HCT116 (cell line): ENCODE data around the gene TBATA. TPM values are rescaled to one million over a fixed set of nuclear protein-coding genes. Genes with fewer than 3 reads are reported as not detected.

Experiments used
- ATAC-seq: fragments of 200-7000 bp; cut with Tn5 transposase; 2 replicates; pipeline ENCODE4 v1.9.1; 2020; ENCODE audit warnings: mild to moderate bottlenecking, moderate library complexity
- BruUV-seq: library from RNA; stranded (reverse); fragments of 400-500 nt; replicated peaks from 2 replicates; lab custom pipeline; 2021; lab: Mats Ljungman, UMichigan
- CTCF ChIA-PET: fragments of 300-600 bp; sonication (Branson Sonifier 250); formaldehyde crosslinking; loops from one replicate; lab custom pipeline; 2021; ENCODE audit warnings: antibody characterized with exemption; lab: Charles Lee
- POLR2A ChIA-PET: fragments of 300-600, 350-600 bp; sonication (Branson Sonifier 250); formaldehyde crosslinking; loops from one replicate; lab custom pipeline; 2021; ENCODE audit warnings: antibody characterized with exemption; lab: Charles Lee
- RAD21 ChIA-PET, 2 experiments: fragments of 300-600 bp; sonication (Branson Sonifier 250); formaldehyde crosslinking; loops; one replicate each; lab custom pipeline; 2023; ENCODE audit warnings: low total read pairs in 2 of 2; ENCODE audit not compliant: uncharacterized antibody in 2 of 2, unreplicated experiment in 2 of 2, low non-redundant PET in 1 of 2; lab: Charles Lee
- DNase-seq: peaks from one replicate; pipeline ENCODE4 v3.0.0-alpha.2; 2010; ENCODE audit warnings: low read depth, low spot score
- H2AFZ ChIP-seq: fragments of 200-600 bp; shearing (Covaris generic), sonication (generic); 2 replicates; pipeline ENCODE4 v1.6.1; 2017; ENCODE audit warnings: low read depth, mixed run types, mixed read lengths, antibody characterized with exemption, low read length; ENCODE audit not compliant: poor library complexity, severe bottlenecking
- H3K27ac ChIP-seq: 2 replicates; pipeline ENCODE4 v1.5.1; 2012; ENCODE audit warnings: low read depth, low read length
- H3K27me3 ChIP-seq: fragments of 200-600 bp; sonication (generic); 2 replicates; pipeline ENCODE4 v1.6.1; 2016; ENCODE audit warnings: mixed run types, low read length, mixed read lengths; ENCODE audit not compliant: insufficient read depth
- H3K36me3 ChIP-seq, 2 experiments: fragments of 200-500 bp in 1 of 2; fragments of 200-600 bp in 1 of 2; sonication (Bioruptor generic) in 1 of 2; sonication (generic) in 1 of 2; 2 replicates each; pipeline versions ENCODE4 v1.5.1 to v1.6.1; 2014 to 2016; ENCODE audit warnings: low read length in 2 of 2, inconsistent platforms in 1 of 2, mixed read lengths in 1 of 2, mixed run types in 1 of 2; ENCODE audit not compliant: insufficient read depth in 2 of 2, control insufficient read depth in 1 of 2
- H3K4me1 ChIP-seq, 2 experiments: fragments of 200-600 bp in 1 of 2; sonication (generic) in 1 of 2; 2 replicates each; pipeline versions ENCODE4 v1.5.1 to v1.6.1; 2012 to 2017; ENCODE audit warnings: low read length in 2 of 2, inconsistent platforms in 1 of 2, mild to moderate bottlenecking in 1 of 2, mixed read lengths in 1 of 2, mixed run types in 1 of 2, moderate library complexity in 1 of 2; ENCODE audit not compliant: insufficient read depth in 2 of 2, control insufficient read depth in 1 of 2
- H3K4me2 ChIP-seq: fragments of 200-600 bp; sonication (generic); 2 replicates; pipeline ENCODE4 v1.6.1; 2017; ENCODE audit warnings: mixed run types, low read length, mixed read lengths
- H3K4me3 ChIP-seq, 2 experiments: fragments of 200-600 bp in 1 of 2; sonication (generic) in 1 of 2; replicated peaks in 1 of 2; 2 replicates each; pipeline ENCODE4 v1.5.1; 2011 to 2016; ENCODE audit warnings: low read length in 2 of 2, control low read depth in 1 of 2, low read depth in 1 of 2, mild to moderate bottlenecking in 1 of 2, mixed read lengths in 1 of 2, mixed run types in 1 of 2
- H3K79me2 ChIP-seq: fragments of 200-600 bp; sonication (generic); 2 replicates; pipeline ENCODE4 v1.6.1; 2017; ENCODE audit warnings: mild to moderate bottlenecking, mixed run types, low read length, moderate library complexity, mixed read lengths; ENCODE audit not compliant: insufficient read depth
- H3K9ac ChIP-seq: fragments of 200-600 bp; sonication (generic); 2 replicates; pipeline ENCODE4 v1.6.1; 2016; ENCODE audit warnings: low read length, mixed read lengths
- H3K9me2 ChIP-seq: fragments of 200-600 bp; sonication (generic), shearing (Covaris generic); 2 replicates; pipeline ENCODE4 v1.6.1; 2017; ENCODE audit warnings: mixed run types, mild to moderate bottlenecking, moderate library complexity; ENCODE audit not compliant: insufficient read depth
- H3K9me3 ChIP-seq, 2 experiments: fragments of 200-500 bp in 1 of 2; fragments of 200-600 bp in 1 of 2; sonication (Bioruptor generic) in 1 of 2; sonication (generic) in 1 of 2; 2 replicates each; pipeline ENCODE4 v1.6.1; 2014 to 2017; ENCODE audit warnings: low read length in 2 of 2, mixed read lengths in 2 of 2, inconsistent platforms in 1 of 2, low read depth in 1 of 2, mild to moderate bottlenecking in 1 of 2, mixed run types in 1 of 2, moderate library complexity in 1 of 2; ENCODE audit not compliant: control insufficient read depth in 1 of 2, insufficient read depth in 1 of 2
- H4K20me1 ChIP-seq: fragments of 200-600 bp; sonication (generic), shearing (Covaris generic); 2 replicates; pipeline ENCODE4 v1.6.1; 2017; ENCODE audit warnings: mixed run types, mild to moderate bottlenecking, moderate library complexity; ENCODE audit not compliant: insufficient read depth
- CBX3 ChIP-seq: IDR thresholded peaks from 2 replicates; pipeline ENCODE4 v1.6.1; 2012; ENCODE audit warnings: low read depth
- CEBPB ChIP-seq: IDR thresholded peaks from 2 replicates; pipeline ENCODE4 v1.6.1; 2012; ENCODE audit warnings: low read depth
- EGR1 ChIP-seq: IDR thresholded peaks from 2 replicates; pipeline ENCODE4 v1.6.1; 2012; ENCODE audit warnings: low read depth
- ELF1 ChIP-seq: IDR thresholded peaks from 2 replicates; pipeline ENCODE4 v1.6.1; 2012; ENCODE audit warnings: low read depth, borderline replicate concordance
- EZH2 ChIP-seq: fragments of 200-600 bp; sonication (generic); IDR thresholded peaks from 2 replicates; pipeline ENCODE4 v1.6.1; 2017; ENCODE audit warnings: antibody characterized with exemption, mixed run types
- EZH2phosphoT487 ChIP-seq: fragments of 200-600 bp; IDR thresholded peaks from 2 replicates; pipeline ENCODE4 v1.6.1; 2018; ENCODE audit warnings: antibody characterized with exemption, borderline replicate concordance
- FOSL1 ChIP-seq: IDR thresholded peaks from 2 replicates; pipeline ENCODE4 v1.6.1; 2012; ENCODE audit warnings: low read depth
- JUND ChIP-seq: IDR thresholded peaks from 2 replicates; pipeline ENCODE4 v1.6.1; 2012
- POLR2A ChIP-seq: IDR thresholded peaks from 2 replicates; pipeline ENCODE4 v1.7.0; 2011; ENCODE audit warnings: borderline replicate concordance; ENCODE audit not compliant: insufficient read depth, insufficient read length; ENCODE audit errors: extremely low read depth
- POLR2AphosphoS5 ChIP-seq: IDR thresholded peaks from 2 replicates; pipeline ENCODE4 v1.6.1; 2011; ENCODE audit warnings: mild to moderate bottlenecking, low read depth, low read length, moderate library complexity
- RAD21 ChIP-seq: IDR thresholded peaks from 2 replicates; pipeline ENCODE4 v1.6.1; 2012; ENCODE audit warnings: low read depth, mild to moderate bottlenecking
- SIN3A ChIP-seq: IDR thresholded peaks from 2 replicates; pipeline ENCODE4 v1.6.1; 2012; ENCODE audit warnings: low read depth
- SP1 ChIP-seq: IDR thresholded peaks from 2 replicates; pipeline ENCODE4 v1.6.1; 2012; ENCODE audit warnings: low read depth
- TCF7L2 ChIP-seq: IDR thresholded peaks from 2 replicates; pipeline ENCODE4 v1.7.0; 2011; ENCODE audit warnings: borderline replicate concordance, inconsistent platforms; ENCODE audit not compliant: insufficient read depth, insufficient read length; ENCODE audit errors: extremely low read depth
- YY1 ChIP-seq: IDR thresholded peaks from 2 replicates; pipeline ENCODE4 v1.6.1; 2011; ENCODE audit warnings: low read length, low read depth, moderate library complexity, mild to moderate bottlenecking; ENCODE audit not compliant: insufficient replicate concordance; ENCODE audit errors: extremely low read depth
- ZFX ChIP-seq: fragments of 450-650 bp; IDR thresholded peaks from 2 replicates; pipeline ENCODE4 v1.6.1; 2017
- intact Hi-C: fragments of 100-400 bp; cut with micrococcal nuclease; formaldehyde crosslinking; loops from 2 replicates; pipeline ENCODE4 v1.10.0; 2022
- total RNA-seq: library from RNA; stranded (reverse); gene quantifications from one replicate; pipeline ENCODE4 v1.2.1, GENCODE V29; 2021; ENCODE audit not compliant: unreplicated experiment
- TF ChIP-seq, protein P1 (sequence below), 3 experiments: fragments of 200-600 bp in 1 of 3; sonication (generic) in 1 of 3; IDR thresholded peaks in 2 of 3; conservative IDR thresholded peaks in 1 of 3; 2 replicates each; pipeline ENCODE4 v1.5.1; 2012 to 2017; ENCODE audit warnings: low read depth in 2 of 3, low read length in 2 of 3, antibody characterized with exemption in 1 of 3, borderline replicate concordance in 1 of 3, control low read depth in 1 of 3, mild to moderate bottlenecking in 1 of 3, mixed read lengths in 1 of 3, mixed run types in 1 of 3, moderate library complexity in 1 of 3; ENCODE audit not compliant: insufficient read depth in 1 of 3
- TF ChIP-seq, protein P2 (sequence below): IDR thresholded peaks from 2 replicates; pipeline ENCODE4 v1.6.1; 2012
- TF ChIP-seq, protein P3 (sequence below): IDR thresholded peaks from 2 replicates; pipeline ENCODE4 v1.6.1; 2012; ENCODE audit warnings: low read depth
- TF ChIP-seq, protein P4 (sequence below): IDR thresholded peaks from 2 replicates; pipeline ENCODE4 v1.6.1; 2011; ENCODE audit warnings: mild to moderate bottlenecking, low read length, moderate library complexity; ENCODE audit not compliant: insufficient replicate concordance; ENCODE audit errors: extremely low read depth

Gene TBATA
- total RNA-seq, 1 experiment from 2014 or later = not detected

DNA sequence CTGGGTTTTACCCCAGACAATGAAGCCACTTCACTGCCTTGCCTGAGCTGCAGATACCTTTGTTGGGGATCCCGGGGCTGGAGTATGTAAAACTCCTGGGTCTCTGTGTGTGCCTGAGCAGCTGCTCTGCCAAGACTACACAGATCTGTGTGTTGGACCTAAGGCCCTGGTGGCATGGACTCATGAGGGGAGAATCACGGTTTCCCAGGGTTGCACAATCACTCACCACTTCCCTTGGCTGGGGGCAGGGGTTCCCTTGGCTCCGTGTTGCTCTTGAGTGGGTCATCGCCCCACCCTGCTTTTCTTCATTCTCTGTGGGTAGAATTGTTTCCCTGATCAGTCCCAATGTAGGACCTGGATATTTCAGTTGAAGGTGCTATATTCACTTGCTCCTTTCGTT, 13.9 kb upstream of the TBATA start:
- ATAC-seq (no peak), DNase-seq (no peak)
- intact Hi-C loops = no loop called here
- Histone ChIP-seq H3K4me3 (no peak overlapping the region), H3K9ac (no peak overlapping the region), H3K4me1 (0 out of 4 replicates have a peak, but pooled peaks cover 0 to 2% of the 10 kb centered on the region in 2 experiments), H3K27ac (no peak overlapping the region), H3K79me2 (no peaks in the 10 kb centered on the region), H3K9me2 (no peaks in the 10 kb centered on the region)
- RAD21 ChIA-PET = no interaction called here
- CTCF ChIA-PET = no interaction called here
- BruUV-seq = no TSS peak
- TF ChIP-seq FOSL1 (no peak), POLR2AphosphoS5 (no peak), TCF7L2 (no peak), RAD21 (no peak), EGR1 (no peak), ZFX (no peak), SIN3A (no peak), EZH2phosphoT487 (no peak), CBX3 (no peak), EZH2 (no peak), POLR2A (no peak), SP1 (no peak), CEBPB (no peak), ELF1 (no peak), YY1 (no peak), JUND (no peak)
- TF ChIP-seq, protein P1, sequence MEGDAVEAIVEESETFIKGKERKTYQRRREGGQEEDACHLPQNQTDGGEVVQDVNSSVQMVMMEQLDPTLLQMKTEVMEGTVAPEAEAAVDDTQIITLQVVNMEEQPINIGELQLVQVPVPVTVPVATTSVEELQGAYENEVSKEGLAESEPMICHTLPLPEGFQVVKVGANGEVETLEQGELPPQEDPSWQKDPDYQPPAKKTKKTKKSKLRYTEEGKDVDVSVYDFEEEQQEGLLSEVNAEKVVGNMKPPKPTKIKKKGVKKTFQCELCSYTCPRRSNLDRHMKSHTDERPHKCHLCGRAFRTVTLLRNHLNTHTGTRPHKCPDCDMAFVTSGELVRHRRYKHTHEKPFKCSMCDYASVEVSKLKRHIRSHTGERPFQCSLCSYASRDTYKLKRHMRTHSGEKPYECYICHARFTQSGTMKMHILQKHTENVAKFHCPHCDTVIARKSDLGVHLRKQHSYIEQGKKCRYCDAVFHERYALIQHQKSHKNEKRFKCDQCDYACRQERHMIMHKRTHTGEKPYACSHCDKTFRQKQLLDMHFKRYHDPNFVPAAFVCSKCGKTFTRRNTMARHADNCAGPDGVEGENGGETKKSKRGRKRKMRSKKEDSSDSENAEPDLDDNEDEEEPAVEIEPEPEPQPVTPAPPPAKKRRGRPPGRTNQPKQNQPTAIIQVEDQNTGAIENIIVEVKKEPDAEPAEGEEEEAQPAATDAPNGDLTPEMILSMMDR (IDR thresholded peaks at IDR 0.05 in 2 of 3, conservative IDR thresholded peaks at IDR 0.05 in 1 of 3; ENCODE audit: borderline replicate concordance in 1 of 3, insufficient read depth in 1 of 3, low read depth in 2 of 3, low read length in 2 of 3) = no peak
- TF ChIP-seq, protein P2, sequence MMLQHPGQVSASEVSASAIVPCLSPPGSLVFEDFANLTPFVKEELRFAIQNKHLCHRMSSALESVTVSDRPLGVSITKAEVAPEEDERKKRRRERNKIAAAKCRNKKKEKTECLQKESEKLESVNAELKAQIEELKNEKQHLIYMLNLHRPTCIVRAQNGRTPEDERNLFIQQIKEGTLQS = no peak
- TF ChIP-seq, protein P3, sequence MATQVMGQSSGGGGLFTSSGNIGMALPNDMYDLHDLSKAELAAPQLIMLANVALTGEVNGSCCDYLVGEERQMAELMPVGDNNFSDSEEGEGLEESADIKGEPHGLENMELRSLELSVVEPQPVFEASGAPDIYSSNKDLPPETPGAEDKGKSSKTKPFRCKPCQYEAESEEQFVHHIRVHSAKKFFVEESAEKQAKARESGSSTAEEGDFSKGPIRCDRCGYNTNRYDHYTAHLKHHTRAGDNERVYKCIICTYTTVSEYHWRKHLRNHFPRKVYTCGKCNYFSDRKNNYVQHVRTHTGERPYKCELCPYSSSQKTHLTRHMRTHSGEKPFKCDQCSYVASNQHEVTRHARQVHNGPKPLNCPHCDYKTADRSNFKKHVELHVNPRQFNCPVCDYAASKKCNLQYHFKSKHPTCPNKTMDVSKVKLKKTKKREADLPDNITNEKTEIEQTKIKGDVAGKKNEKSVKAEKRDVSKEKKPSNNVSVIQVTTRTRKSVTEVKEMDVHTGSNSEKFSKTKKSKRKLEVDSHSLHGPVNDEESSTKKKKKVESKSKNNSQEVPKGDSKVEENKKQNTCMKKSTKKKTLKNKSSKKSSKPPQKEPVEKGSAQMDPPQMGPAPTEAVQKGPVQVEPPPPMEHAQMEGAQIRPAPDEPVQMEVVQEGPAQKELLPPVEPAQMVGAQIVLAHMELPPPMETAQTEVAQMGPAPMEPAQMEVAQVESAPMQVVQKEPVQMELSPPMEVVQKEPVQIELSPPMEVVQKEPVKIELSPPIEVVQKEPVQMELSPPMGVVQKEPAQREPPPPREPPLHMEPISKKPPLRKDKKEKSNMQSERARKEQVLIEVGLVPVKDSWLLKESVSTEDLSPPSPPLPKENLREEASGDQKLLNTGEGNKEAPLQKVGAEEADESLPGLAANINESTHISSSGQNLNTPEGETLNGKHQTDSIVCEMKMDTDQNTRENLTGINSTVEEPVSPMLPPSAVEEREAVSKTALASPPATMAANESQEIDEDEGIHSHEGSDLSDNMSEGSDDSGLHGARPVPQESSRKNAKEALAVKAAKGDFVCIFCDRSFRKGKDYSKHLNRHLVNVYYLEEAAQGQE = no peak
- TF ChIP-seq, protein P4, sequence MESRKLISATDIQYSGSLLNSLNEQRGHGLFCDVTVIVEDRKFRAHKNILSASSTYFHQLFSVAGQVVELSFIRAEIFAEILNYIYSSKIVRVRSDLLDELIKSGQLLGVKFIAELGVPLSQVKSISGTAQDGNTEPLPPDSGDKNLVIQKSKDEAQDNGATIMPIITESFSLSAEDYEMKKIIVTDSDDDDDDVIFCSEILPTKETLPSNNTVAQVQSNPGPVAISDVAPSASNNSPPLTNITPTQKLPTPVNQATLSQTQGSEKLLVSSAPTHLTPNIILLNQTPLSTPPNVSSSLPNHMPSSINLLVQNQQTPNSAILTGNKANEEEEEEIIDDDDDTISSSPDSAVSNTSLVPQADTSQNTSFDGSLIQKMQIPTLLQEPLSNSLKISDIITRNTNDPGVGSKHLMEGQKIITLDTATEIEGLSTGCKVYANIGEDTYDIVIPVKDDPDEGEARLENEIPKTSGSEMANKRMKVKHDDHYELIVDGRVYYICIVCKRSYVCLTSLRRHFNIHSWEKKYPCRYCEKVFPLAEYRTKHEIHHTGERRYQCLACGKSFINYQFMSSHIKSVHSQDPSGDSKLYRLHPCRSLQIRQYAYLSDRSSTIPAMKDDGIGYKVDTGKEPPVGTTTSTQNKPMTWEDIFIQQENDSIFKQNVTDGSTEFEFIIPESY = no peak
- TF ChIP-seq, all 23 proteins: peak for 0
- POLR2A ChIA-PET = no interaction called here
- Histone ChIP-seq H3K36me3 (no peaks in the 10 kb centered on the region), H3K27me3 (no peaks in the 10 kb centered on the region), H2AFZ (no peak overlapping the region), H3K4me2 (no peak overlapping the region), H3K9me3 (no peaks in the 10 kb centered on the region), H4K20me1 (no peaks in the 10 kb centered on the region)
